Measurements from ENCODE around the gene LYPD4. TPM values are rescaled to one million over a fixed set of nuclear protein-coding genes. Genes with fewer than 3 reads are reported as not detected.

LYPD4 gene
- total RNA-seq, 1 experiment from 2014 or later, result not detected

GRCh38 chr19:41862445-41862986 lies 18.0 kb upstream of the LYPD4 start:
- no peak for DNase-seq
- Histone ChIP-seq H3F3A (ENCODE audit: low read length, unreplicated experiment) (no peaks in the 10 kb centered on the region), H3K4me2 (ENCODE audit: low read length) (peak overlapping the region; percentile 98), H3K4me1 (ENCODE audit: insufficient read depth, low read length) (peaks cover 30% of the 10 kb centered on the region), H3K27ac (ENCODE audit: low read length) (no peak overlapping the region), H2AFZ (ENCODE audit: low read length) (no peak overlapping the region), H3K79me2 (ENCODE audit: low read length) (peaks cover 63% of the 10 kb centered on the region), H3K4me3 (ENCODE audit: low read length) (peak overlapping the region; percentile 99), H3K9me2 (replicated peaks; ENCODE audit: low read length) (no peaks in the 10 kb centered on the region), H3K9me3 (ENCODE audit: low read length) (no peaks in the 10 kb centered on the region), H3K27me3 (ENCODE audit: low read length) (no peaks in the 10 kb centered on the region), H3K36me3 (ENCODE audit: low read depth, low read length) (peaks cover 53% of the 10 kb centered on the region), H3K9ac (ENCODE audit: low read length) (peak overlapping the region; percentile 100; the same call in 1 of the 2 replicates), H4K20me1 (ENCODE audit: low read length) (peaks cover 52% of the 10 kb centered on the region)
- TF ChIP-seq EZH2 (IDR thresholded peaks at IDR 0.05; ENCODE audit: low read length, unreplicated experiment), result no peak
- TF ChIP-seq EZH2phosphoT487 (IDR thresholded peaks at IDR 0.05; ENCODE audit: borderline replicate concordance, low read length), result no peak
- TF ChIP-seq, protein P1, sequence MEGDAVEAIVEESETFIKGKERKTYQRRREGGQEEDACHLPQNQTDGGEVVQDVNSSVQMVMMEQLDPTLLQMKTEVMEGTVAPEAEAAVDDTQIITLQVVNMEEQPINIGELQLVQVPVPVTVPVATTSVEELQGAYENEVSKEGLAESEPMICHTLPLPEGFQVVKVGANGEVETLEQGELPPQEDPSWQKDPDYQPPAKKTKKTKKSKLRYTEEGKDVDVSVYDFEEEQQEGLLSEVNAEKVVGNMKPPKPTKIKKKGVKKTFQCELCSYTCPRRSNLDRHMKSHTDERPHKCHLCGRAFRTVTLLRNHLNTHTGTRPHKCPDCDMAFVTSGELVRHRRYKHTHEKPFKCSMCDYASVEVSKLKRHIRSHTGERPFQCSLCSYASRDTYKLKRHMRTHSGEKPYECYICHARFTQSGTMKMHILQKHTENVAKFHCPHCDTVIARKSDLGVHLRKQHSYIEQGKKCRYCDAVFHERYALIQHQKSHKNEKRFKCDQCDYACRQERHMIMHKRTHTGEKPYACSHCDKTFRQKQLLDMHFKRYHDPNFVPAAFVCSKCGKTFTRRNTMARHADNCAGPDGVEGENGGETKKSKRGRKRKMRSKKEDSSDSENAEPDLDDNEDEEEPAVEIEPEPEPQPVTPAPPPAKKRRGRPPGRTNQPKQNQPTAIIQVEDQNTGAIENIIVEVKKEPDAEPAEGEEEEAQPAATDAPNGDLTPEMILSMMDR (conservative IDR thresholded peaks at IDR 0.05; ENCODE audit: low read depth, low read length), result no peak
- intact Hi-C loops (cut with micrococcal nuclease), result no loop called here
- CTCF ChIA-PET, result no interaction called here
- no TSS peak for BruUV-seq (replicated peaks)
- POLR2A ChIA-PET (ENCODE audit: unreplicated experiment), result interaction anchor here (0.5 kb wide), 1 partner anchor 95 kb away, joined by 3 read pairs; no protein-coding TSS in a partner anchor
- ATAC-seq, result no peak

DNA sequence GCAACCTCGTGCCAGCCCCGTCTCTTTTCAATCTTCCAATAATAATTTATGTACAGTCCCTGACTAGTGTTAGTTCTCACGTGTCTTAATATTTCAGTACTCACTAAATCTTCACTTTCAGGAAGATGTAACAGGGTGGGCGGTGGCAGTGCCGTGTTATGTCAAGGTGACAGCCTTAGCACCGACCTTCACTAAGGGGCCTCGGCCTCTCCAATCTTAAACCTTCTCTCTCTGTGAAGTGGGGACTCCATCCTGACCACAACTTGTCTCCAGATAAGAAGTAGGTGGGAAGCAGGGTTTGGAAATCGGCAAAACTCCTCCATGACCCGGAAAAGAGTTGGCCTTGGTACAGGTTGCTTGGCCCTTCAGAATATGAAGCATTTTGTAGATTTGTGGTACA lies 17.4 kb upstream of the LYPD4 start:
- DNase-seq (no peak), ATAC-seq (no peak)
- intact Hi-C loops (cut with micrococcal nuclease), result no loop called here
- peak overlapping the region; percentile 98 for H3K4me2 ChIP-seq (ENCODE audit: low read length)
- ChIA-PET POLR2A (ENCODE audit: unreplicated experiment) (interaction anchor here (0.5 kb wide), 1 partner anchor 96 kb away, joined by 3 read pairs; no protein-coding TSS in a partner anchor), CTCF (no interaction called here)
- peak overlapping the region; percentile 99 for H3K4me3 ChIP-seq (ENCODE audit: low read length)
- H3K27me3 ChIP-seq (ENCODE audit: low read length), result no peaks in the 10 kb centered on the region
- BruUV-seq (replicated peaks), result no TSS peak
- no peak for TF ChIP-seq EZH2 (IDR thresholded peaks at IDR 0.05; ENCODE audit: low read length, unreplicated experiment)
- TF ChIP-seq, protein P1 (conservative IDR thresholded peaks at IDR 0.05; ENCODE audit: low read depth, low read length), result no peak
- TF ChIP-seq EZH2phosphoT487 (IDR thresholded peaks at IDR 0.05; ENCODE audit: borderline replicate concordance, low read length), result no peak
- peaks cover 51% of the 10 kb centered on the region for H4K20me1 ChIP-seq (ENCODE audit: low read length)
- peaks cover 30% of the 10 kb centered on the region for H3K4me1 ChIP-seq (ENCODE audit: insufficient read depth, low read length)
- H3K79me2 ChIP-seq (ENCODE audit: low read length), result peaks cover 63% of the 10 kb centered on the region
- H2AFZ ChIP-seq (ENCODE audit: low read length), result no peak overlapping the region
- H3K36me3 ChIP-seq (ENCODE audit: low read depth, low read length), result peaks cover 52% of the 10 kb centered on the region
- H3K27ac ChIP-seq (ENCODE audit: low read length), result no peak overlapping the region
- peak overlapping the region; percentile 100; the same call in 1 of the 2 replicates for H3K9ac ChIP-seq (ENCODE audit: low read length)
- no peaks in the 10 kb centered on the region for H3K9me3 ChIP-seq (ENCODE audit: low read length)
- H3F3A ChIP-seq (ENCODE audit: low read length, unreplicated experiment), result no peaks in the 10 kb centered on the region
- no peaks in the 10 kb centered on the region for H3K9me2 ChIP-seq (replicated peaks; ENCODE audit: low read length)

DNA sequence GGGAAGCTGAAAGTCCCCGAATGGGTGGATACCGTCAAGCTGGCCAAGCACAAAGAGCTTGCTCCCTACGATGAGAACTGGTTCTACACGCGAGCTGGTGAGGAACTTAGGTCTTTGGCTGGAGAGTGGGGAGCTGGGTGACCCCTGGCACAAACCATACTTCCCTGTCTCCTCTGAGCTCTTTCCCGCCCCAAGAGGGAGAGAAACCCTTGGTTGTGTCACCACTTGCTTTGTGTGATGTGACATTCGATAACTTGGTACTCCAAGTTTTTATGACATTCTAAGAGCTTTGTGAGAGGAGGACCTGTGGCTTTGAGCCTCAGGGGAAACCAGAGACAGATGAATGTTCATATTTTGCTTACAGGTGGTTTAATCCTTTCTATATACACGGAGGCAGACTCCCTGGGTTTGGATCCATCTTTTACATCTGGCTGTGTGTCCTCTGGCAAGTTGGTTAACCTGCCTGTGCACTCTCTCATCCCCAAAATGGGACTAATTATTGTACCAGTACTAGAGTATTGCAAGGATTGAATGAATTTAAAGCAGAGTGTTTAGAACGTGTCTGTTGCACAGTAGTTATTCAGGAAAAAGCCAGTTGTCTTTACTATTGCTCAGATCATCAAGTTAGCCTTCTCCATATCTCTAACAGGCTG lies 16.8 kb upstream of the LYPD4 start:
- H3K4me1 ChIP-seq (ENCODE audit: insufficient read depth, low read length), result peaks cover 30% of the 10 kb centered on the region
- DNase-seq (no peak), ATAC-seq (no peak)
- H3K36me3 ChIP-seq (ENCODE audit: low read depth, low read length), result peaks cover 50% of the 10 kb centered on the region
- H3F3A ChIP-seq (ENCODE audit: low read length, unreplicated experiment), result no peaks in the 10 kb centered on the region
- ChIA-PET POLR2A (ENCODE audit: unreplicated experiment) (no interaction called here), CTCF (no interaction called here)
- no peaks in the 10 kb centered on the region for H3K9me3 ChIP-seq (ENCODE audit: low read length)
- H4K20me1 ChIP-seq (ENCODE audit: low read length), result peaks cover 49% of the 10 kb centered on the region
- H3K27ac ChIP-seq (ENCODE audit: low read length), result peak overlapping the region; percentile 92; the same call in 1 of the 2 replicates
- H3K4me3 ChIP-seq (ENCODE audit: low read length), result peak overlapping the region; percentile 99
- no peaks in the 10 kb centered on the region for H3K27me3 ChIP-seq (ENCODE audit: low read length)
- TSS peak; percentile 45 for BruUV-seq (replicated peaks)
- intact Hi-C loops (cut with micrococcal nuclease), result no loop called here
- H2AFZ ChIP-seq (ENCODE audit: low read length), result no peak overlapping the region
- TF ChIP-seq EZH2 (IDR thresholded peaks at IDR 0.05; ENCODE audit: low read length, unreplicated experiment) (no peak), EZH2phosphoT487 (IDR thresholded peaks at IDR 0.05; ENCODE audit: borderline replicate concordance, low read length) (no peak)
- TF ChIP-seq, protein P1 (conservative IDR thresholded peaks at IDR 0.05; ENCODE audit: low read depth, low read length), result no peak
- peak overlapping the region; percentile 100 for H3K9ac ChIP-seq (ENCODE audit: low read length)
- H3K4me2 ChIP-seq (ENCODE audit: low read length), result peak overlapping the region; percentile 98
- no peaks in the 10 kb centered on the region for H3K9me2 ChIP-seq (replicated peaks; ENCODE audit: low read length)
- H3K79me2 ChIP-seq (ENCODE audit: low read length), result peaks cover 59% of the 10 kb centered on the region
